ENCODE results near the gene PUS10.
A peak's percentile ranks its signal among the peaks of the same experiment; 100 is the strongest.
"Not testable (repeated sequence)": the region's sequence is repeated elsewhere in the genome, so short reads cannot be mapped to it uniquely, and the experiment has no call there.

Gene PUS10

GRCh38 chr2:61017556-61018317 is at the start of gene PUS10, which contains the start of gene PEX13:
Gene PUS10, minus strand, starts transcription at chr2:61018255. Its CDS starts 6,365 bp downstream, at chr2:61011890.
Gene PEX13, plus strand, starts transcription at chr2:61017720. Its CDS starts 40 bp downstream, at chr2:61017760.
- peak; percentile 32 for DNase-seq (ENCODE audit: low read depth)

- DNase-seq (ENCODE audit: low read depth): peak; percentile 64
These were observed 48.0 kb upstream of the PUS10 start, which contains the start of gene SANBR for GRCh38 chr2:61065714-61066709. Gene SANBR, plus strand, starts transcription at chr2:61065871. Its CDS starts 4,480 bp downstream, at chr2:61070351.

- DNase-seq (ENCODE audit: low read depth): no peak
These were observed 41.3 kb upstream of the PUS10 start for GRCh38 chr2:61059382-61059781.

GRCh38 chr2:61057562-61057961 is 39.5 kb upstream of the PUS10 start:
- no peak for DNase-seq (ENCODE audit: low read depth)

GRCh38 chr2:61055557-61055956 is 37.5 kb upstream of the PUS10 start:
- DNase-seq (ENCODE audit: low read depth): no peak

GRCh38 chr2:61045999-61046398 is 27.9 kb upstream of the PUS10 start:
- no peak for DNase-seq (ENCODE audit: low read depth)

- DNase-seq (ENCODE audit: low read depth): no peak
These were observed 27.2 kb upstream of the PUS10 start for GRCh38 chr2:61045226-61045625.

GRCh38 chr2:61044636-61045035 is 26.6 kb upstream of the PUS10 start:
- no peak for DNase-seq (ENCODE audit: low read depth)

- no peak for DNase-seq (ENCODE audit: low read depth)
These were observed 24.8 kb upstream of the PUS10 start for GRCh38 chr2:61042807-61043206.

GRCh38 chr2:61036643-61037042 is 18.6 kb upstream of the PUS10 start:
- not testable (repeated sequence) for DNase-seq (ENCODE audit: low read depth)

GRCh38 chr2:61034592-61034991 is 16.5 kb upstream of the PUS10 start:
- DNase-seq (ENCODE audit: low read depth): not testable (repeated sequence)

GRCh38 chr2:61029533-61029932 is 11.5 kb upstream of the PUS10 start:
- no peak for DNase-seq (ENCODE audit: low read depth)

- DNase-seq (ENCODE audit: low read depth): no peak
These were observed 5.6 kb upstream of the PUS10 start for GRCh38 chr2:61023670-61024069.

GRCh38 chr2:61021228-61021660 is 3.2 kb upstream of the PUS10 start:
- no peak for DNase-seq (ENCODE audit: low read depth)

- DNase-seq (ENCODE audit: low read depth): no peak
These were observed 743 bp upstream of the PUS10 start for GRCh38 chr2:61018798-61019197.

- no peak for DNase-seq (ENCODE audit: low read depth)
These were observed 282 bp upstream of the PUS10 start for GRCh38 chr2:61018318-61018755.

GRCh38 chr2:61017003-61017555 is 976 bp downstream of the PUS10 start:
- DNase-seq (ENCODE audit: low read depth): peak; percentile 38

- DNase-seq (ENCODE audit: low read depth): no peak
These were observed 1.6 kb downstream of the PUS10 start for GRCh38 chr2:61016392-61017002.

GRCh38 chr2:61015976-61016375 is 2.1 kb downstream of the PUS10 start:
- DNase-seq (ENCODE audit: low read depth): no peak

- no peak for DNase-seq (ENCODE audit: low read depth)
These were observed 3.3 kb downstream of the PUS10 start for GRCh38 chr2:61014763-61015162.

GRCh38 chr2:61013382-61013781 is 4.7 kb downstream of the PUS10 start:
- no peak for DNase-seq (ENCODE audit: low read depth)

- DNase-seq (ENCODE audit: low read depth): not testable (repeated sequence)
These were observed 5.8 kb downstream of the PUS10 start for GRCh38 chr2:61012303-61012702.
